ENCODE data around the gene ZNF335. TPM values are rescaled to one million over a fixed set of nuclear protein-coding genes. Genes with fewer than 3 reads are reported as not detected.
A peak's percentile ranks its signal among the peaks of the same experiment; 100 is the strongest.

Gene ZNF335
- total and polyA plus RNA-seq, 2 of the 13 experiments (the other 11 are each of a cell fraction or from before 2014, with no cell fraction given): 9.7 to 13.7 TPM

- TF ChIP-seq ZNF274 (CRISPR knock-in tag; IDR thresholded peaks at IDR 0.05): no peak
- TF ChIP-seq ZNF530 (CRISPR knock-in tag; IDR thresholded peaks at IDR 0.05; ENCODE audit: low read depth): no peak
- TF ChIP-seq FOSL1 (CRISPR knock-in tag; IDR thresholded peaks at IDR 0.05; ENCODE audit: borderline replicate concordance): no peak
- TF ChIP-seq, protein P1, sequence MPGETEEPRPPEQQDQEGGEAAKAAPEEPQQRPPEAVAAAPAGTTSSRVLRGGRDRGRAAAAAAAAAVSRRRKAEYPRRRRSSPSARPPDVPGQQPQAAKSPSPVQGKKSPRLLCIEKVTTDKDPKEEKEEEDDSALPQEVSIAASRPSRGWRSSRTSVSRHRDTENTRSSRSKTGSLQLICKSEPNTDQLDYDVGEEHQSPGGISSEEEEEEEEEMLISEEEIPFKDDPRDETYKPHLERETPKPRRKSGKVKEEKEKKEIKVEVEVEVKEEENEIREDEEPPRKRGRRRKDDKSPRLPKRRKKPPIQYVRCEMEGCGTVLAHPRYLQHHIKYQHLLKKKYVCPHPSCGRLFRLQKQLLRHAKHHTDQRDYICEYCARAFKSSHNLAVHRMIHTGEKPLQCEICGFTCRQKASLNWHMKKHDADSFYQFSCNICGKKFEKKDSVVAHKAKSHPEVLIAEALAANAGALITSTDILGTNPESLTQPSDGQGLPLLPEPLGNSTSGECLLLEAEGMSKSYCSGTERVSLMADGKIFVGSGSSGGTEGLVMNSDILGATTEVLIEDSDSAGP (CRISPR knock-in tag; IDR thresholded peaks at IDR 0.05; ENCODE audit: borderline replicate concordance): peak; percentile 64; the same call in 1 of the 2 replicates
- TF ChIP-seq LBX2 (CRISPR knock-in tag; IDR thresholded peaks at IDR 0.05; ENCODE audit: borderline replicate concordance): no peak
- TF ChIP-seq ZNF816 (CRISPR knock-in tag; IDR thresholded peaks at IDR 0.05; ENCODE audit: borderline replicate concordance): no peak
- no peak for TF ChIP-seq SP5 (CRISPR knock-in tag; IDR thresholded peaks at IDR 0.05; ENCODE audit: borderline replicate concordance, low read depth)
- TF ChIP-seq ZNF552 (CRISPR knock-in tag; IDR thresholded peaks at IDR 0.05; ENCODE audit: borderline replicate concordance): no peak
- no peak for TF ChIP-seq ZNF616 (CRISPR knock-in tag; IDR thresholded peaks at IDR 0.05; ENCODE audit: low read depth)
- TF ChIP-seq ADNP (CRISPR knock-in tag; IDR thresholded peaks at IDR 0.05): no peak
- TF ChIP-seq SYNCRIP (IDR thresholded peaks at IDR 0.05; ENCODE audit: insufficient read depth, low read depth, low read length): no peak
- TF ChIP-seq PBX2 (CRISPR knock-in tag; IDR thresholded peaks at IDR 0.05): no peak
- TF ChIP-seq DRAP1 (CRISPR knock-in tag; IDR thresholded peaks at IDR 0.05): 0 out of 2 replicates have a peak, but pooled peaks have one; percentile 24
- TF ChIP-seq, protein P2, sequence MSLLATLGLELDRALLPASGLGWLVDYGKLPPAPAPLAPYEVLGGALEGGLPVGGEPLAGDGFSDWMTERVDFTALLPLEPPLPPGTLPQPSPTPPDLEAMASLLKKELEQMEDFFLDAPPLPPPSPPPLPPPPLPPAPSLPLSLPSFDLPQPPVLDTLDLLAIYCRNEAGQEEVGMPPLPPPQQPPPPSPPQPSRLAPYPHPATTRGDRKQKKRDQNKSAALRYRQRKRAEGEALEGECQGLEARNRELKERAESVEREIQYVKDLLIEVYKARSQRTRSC (CRISPR knock-in tag; IDR thresholded peaks at IDR 0.05; ENCODE audit: low read depth): no peak
- no peak for TF ChIP-seq ZNF160 (CRISPR knock-in tag; IDR thresholded peaks at IDR 0.05)
- no peak for TF ChIP-seq RFXAP (CRISPR knock-in tag; IDR thresholded peaks at IDR 0.05; ENCODE audit: borderline replicate concordance)
- no peak for TF ChIP-seq TP53 (CRISPR knock-in tag; conservative IDR thresholded peaks at IDR 0.05)
- TF ChIP-seq JUN (CRISPR knock-in tag; IDR thresholded peaks at IDR 0.05): no peak
- TF ChIP-seq TIGD3 (CRISPR knock-in tag; IDR thresholded peaks at IDR 0.05; ENCODE audit: borderline replicate concordance): 0 out of 2 replicates have a peak, but pooled peaks have one; percentile 69
- no peak for TF ChIP-seq ZNF660 (CRISPR knock-in tag; IDR thresholded peaks at IDR 0.05; ENCODE audit: borderline replicate concordance, low read depth)
Observed at GRCh38 chr20:45969712-45970634, 2.0 kb downstream of the ZNF335 start (continued).

All from HepG2 (cell line).